ENCODE measurements around the gene RFTN2.
"Not testable (repeated sequence)": the region's sequence is repeated elsewhere in the genome, so short reads cannot be mapped to it uniquely, and the experiment has no call there.

The RFTN2 gene

GRCh38 chr2:197674591-197674990 lies 796 bp downstream of the RFTN2 start:
- DNase-seq (ENCODE audit: low spot score) = no peak

GRCh38 chr2:197674060-197674459 lies 1.3 kb downstream of the RFTN2 start:
- no peak for DNase-seq (ENCODE audit: low spot score)

GRCh38 chr2:197673606-197674005 lies 1.8 kb downstream of the RFTN2 start:
- DNase-seq (ENCODE audit: low spot score) = no peak

GRCh38 chr2:197673106-197673505 lies 2.3 kb downstream of the RFTN2 start:
- DNase-seq (ENCODE audit: low spot score) = no peak

- DNase-seq (ENCODE audit: low spot score) = no peak
These were observed 3.0 kb downstream of the RFTN2 start for GRCh38 chr2:197672371-197672893.

- DNase-seq (ENCODE audit: low spot score) = no peak
These were observed 6.3 kb downstream of the RFTN2 start for GRCh38 chr2:197669077-197669476.

GRCh38 chr2:197668296-197668695 lies 7.1 kb downstream of the RFTN2 start:
- no peak for DNase-seq (ENCODE audit: low spot score)

GRCh38 chr2:197666277-197666676 lies 9.1 kb downstream of the RFTN2 start:
- DNase-seq (ENCODE audit: low spot score) = no peak

GRCh38 chr2:197661626-197662025 lies 13.8 kb downstream of the RFTN2 start:
- DNase-seq (ENCODE audit: low spot score) = no peak

- DNase-seq (ENCODE audit: low spot score) = no peak
These were observed 17.8 kb downstream of the RFTN2 start for GRCh38 chr2:197657562-197657961.

- DNase-seq (ENCODE audit: low spot score) = peak; percentile 52
These were observed 27.3 kb downstream of the RFTN2 start for GRCh38 chr2:197647961-197648690.

GRCh38 chr2:197641666-197642065 lies 33.7 kb downstream of the RFTN2 start:
- DNase-seq (ENCODE audit: low spot score) = no peak

GRCh38 chr2:197640571-197641122 lies 34.7 kb downstream of the RFTN2 start:
- not testable (repeated sequence) for DNase-seq (ENCODE audit: low spot score)

GRCh38 chr2:197633109-197633657 lies 42.2 kb downstream of the RFTN2 start:
- DNase-seq (ENCODE audit: low spot score) = no peak

- DNase-seq (ENCODE audit: low spot score) = no peak
These were observed 47.3 kb downstream of the RFTN2 start for GRCh38 chr2:197628043-197628500.

- no peak for DNase-seq (ENCODE audit: low spot score)
These were observed 48.3 kb downstream of the RFTN2 start for GRCh38 chr2:197626965-197627625.

- no peak for DNase-seq (ENCODE audit: low spot score)
These were observed 55.3 kb downstream of the RFTN2 start for GRCh38 chr2:197620133-197620532.

- DNase-seq (ENCODE audit: low spot score) = no peak
These were observed 60.3 kb downstream of the RFTN2 start for GRCh38 chr2:197615016-197615652.

- no peak for DNase-seq (ENCODE audit: low spot score)
These were observed 60.9 kb downstream of the RFTN2 start for GRCh38 chr2:197614532-197614931.

- DNase-seq (ENCODE audit: low spot score) = no peak
These were observed 61.8 kb downstream of the RFTN2 start for GRCh38 chr2:197613509-197613987.

- no peak for DNase-seq (ENCODE audit: low spot score)
These were observed 69.2 kb downstream of the RFTN2 start for GRCh38 chr2:197606180-197606579.
